ENCODE data around the gene WDR33.
"Not testable (repeated sequence)": the region's sequence is repeated elsewhere in the genome, so short reads cannot be mapped to it uniquely, and the experiment has no call there.

Gene WDR33

GRCh38 chr2:127840893-127841292 is 29.9 kb upstream of the WDR33 start:
- Histone ChIP-seq H3K4me1 (ENCODE audit: control insufficient read depth in 5 of 5, insufficient read depth in 5 of 5, low read length in 5 of 5) (no peaks in the 10 kb centered on the region), H3K27me3 (ENCODE audit: control insufficient read depth in 5 of 5, insufficient read depth in 4 of 5, low read length in 5 of 5) (no peaks in the 10 kb centered on the region)

GRCh38 chr2:127834951-127835350 is 24.0 kb upstream of the WDR33 start:
- no peak overlapping the region for H3K27ac ChIP-seq (ENCODE audit: low read depth, low read length)
- H3K27me3 ChIP-seq (ENCODE audit: control insufficient read depth in 5 of 5, insufficient read depth in 4 of 5, low read length in 5 of 5) = no peaks in the 10 kb centered on the region
- no peak overlapping the region for H3K9ac ChIP-seq (ENCODE audit: low read length in 5 of 5)

More at GRCh38 chr2:127840893-127841292, 29.9 kb upstream of the WDR33 start:
- no peak overlapping the region for H3K9ac ChIP-seq (ENCODE audit: low read length in 5 of 5)
- peaks cover 0 to 9% (median 0%) of the 10 kb centered on the region in 5 donors for H3K36me3 ChIP-seq (ENCODE audit: control insufficient read depth in 5 of 5, insufficient read depth in 5 of 5, low read length in 5 of 5)
- H3K9me3 ChIP-seq (ENCODE audit: control insufficient read depth in 5 of 5, low read length in 5 of 5) = no peaks in the 10 kb centered on the region
- H3K27ac ChIP-seq (ENCODE audit: low read depth, low read length) = no peak overlapping the region
- H3K4me3 ChIP-seq (ENCODE audit: low read depth in 1 of 5, low read length in 5 of 5) = no peak overlapping the region

GRCh38 chr2:127829845-127830246 is 18.9 kb upstream of the WDR33 start:
- Histone ChIP-seq H3K4me1 (ENCODE audit: control insufficient read depth in 5 of 5, insufficient read depth in 5 of 5, low read length in 5 of 5) (peaks cover 0 to 2% (median 0%) of the 10 kb centered on the region in 5 donors), H3K9me3 (ENCODE audit: control insufficient read depth in 5 of 5, low read length in 5 of 5) (no peaks in the 10 kb centered on the region), H3K36me3 (ENCODE audit: control insufficient read depth in 5 of 5, insufficient read depth in 5 of 5, low read length in 5 of 5) (no peaks in the 10 kb centered on the region), H3K9ac (ENCODE audit: low read length in 5 of 5) (no peak overlapping the region), H3K27me3 (ENCODE audit: control insufficient read depth in 5 of 5, insufficient read depth in 4 of 5, low read length in 5 of 5) (no peaks in the 10 kb centered on the region), H3K27ac (ENCODE audit: low read depth, low read length) (no peak overlapping the region), H3K4me3 (ENCODE audit: low read depth in 1 of 5, low read length in 5 of 5) (no peak overlapping the region)

More at GRCh38 chr2:127834951-127835350, 24.0 kb upstream of the WDR33 start:
- H3K4me3 ChIP-seq (ENCODE audit: low read depth in 1 of 5, low read length in 5 of 5) = no peak overlapping the region
- no peaks in the 10 kb centered on the region for H3K9me3 ChIP-seq (ENCODE audit: control insufficient read depth in 5 of 5, low read length in 5 of 5)
- H3K36me3 ChIP-seq (ENCODE audit: control insufficient read depth in 5 of 5, insufficient read depth in 5 of 5, low read length in 5 of 5) = no peaks in the 10 kb centered on the region
- H3K4me1 ChIP-seq (ENCODE audit: control insufficient read depth in 5 of 5, insufficient read depth in 5 of 5, low read length in 5 of 5) = no peaks in the 10 kb centered on the region

- not testable (repeated sequence) for H3K9me3 ChIP-seq (ENCODE audit: control insufficient read depth in 5 of 5, low read length in 5 of 5); H3K27me3 ChIP-seq (ENCODE audit: control insufficient read depth in 5 of 5, insufficient read depth in 4 of 5, low read length in 5 of 5); H3K4me1 ChIP-seq (ENCODE audit: control insufficient read depth in 5 of 5, insufficient read depth in 5 of 5, low read length in 5 of 5); H3K27ac ChIP-seq (ENCODE audit: low read depth, low read length); H3K4me3 ChIP-seq (ENCODE audit: low read depth in 1 of 5, low read length in 5 of 5); H3K9ac ChIP-seq (ENCODE audit: low read length in 5 of 5); H3K36me3 ChIP-seq (ENCODE audit: control insufficient read depth in 5 of 5, insufficient read depth in 5 of 5, low read length in 5 of 5)
Measured at GRCh38 chr2:127826708-127827107, 15.7 kb upstream of the WDR33 start.

GRCh38 chr2:127826047-127826446 is 15.1 kb upstream of the WDR33 start:
- no peak overlapping the region for H3K9ac ChIP-seq (ENCODE audit: low read length in 5 of 5)
- H3K4me1 ChIP-seq (ENCODE audit: control insufficient read depth in 5 of 5, insufficient read depth in 5 of 5, low read length in 5 of 5) = peaks cover 0 to 2% (median 0%) of the 10 kb centered on the region in 5 donors
- H3K36me3 ChIP-seq (ENCODE audit: control insufficient read depth in 5 of 5, insufficient read depth in 5 of 5, low read length in 5 of 5) = no peaks in the 10 kb centered on the region
- H3K27ac ChIP-seq (ENCODE audit: low read depth, low read length) = no peak overlapping the region
- H3K27me3 ChIP-seq (ENCODE audit: control insufficient read depth in 5 of 5, insufficient read depth in 4 of 5, low read length in 5 of 5) = no peaks in the 10 kb centered on the region
- no peak overlapping the region for H3K4me3 ChIP-seq (ENCODE audit: low read depth in 1 of 5, low read length in 5 of 5)
- peaks cover 0 to 5% (median 4%) of the 10 kb centered on the region in 5 donors for H3K9me3 ChIP-seq (ENCODE audit: control insufficient read depth in 5 of 5, low read length in 5 of 5)

- Histone ChIP-seq H3K27ac (ENCODE audit: low read depth, low read length) (no peak overlapping the region), H3K27me3 (ENCODE audit: control insufficient read depth in 5 of 5, insufficient read depth in 4 of 5, low read length in 5 of 5) (no peaks in the 10 kb centered on the region), H3K4me1 (ENCODE audit: control insufficient read depth in 5 of 5, insufficient read depth in 5 of 5, low read length in 5 of 5) (no peaks in the 10 kb centered on the region), H3K9me3 (ENCODE audit: control insufficient read depth in 5 of 5, low read length in 5 of 5) (peaks cover 9 to 23% (median 19%) of the 10 kb centered on the region in 5 donors), H3K9ac (ENCODE audit: low read length in 5 of 5) (no peak overlapping the region), H3K4me3 (ENCODE audit: low read depth in 1 of 5, low read length in 5 of 5) (no peak overlapping the region), H3K36me3 (ENCODE audit: control insufficient read depth in 5 of 5, insufficient read depth in 5 of 5, low read length in 5 of 5) (no peaks in the 10 kb centered on the region)
Measured at GRCh38 chr2:127820080-127820668, 9.2 kb upstream of the WDR33 start.

GRCh38 chr2:127818794-127819425 is 7.9 kb upstream of the WDR33 start:
- no peak overlapping the region for H3K27ac ChIP-seq (ENCODE audit: low read depth, low read length)

GRCh38 chr2:127818241-127818640 is 7.3 kb upstream of the WDR33 start:
- Histone ChIP-seq H3K4me3 (ENCODE audit: low read depth in 1 of 5, low read length in 5 of 5) (no peak overlapping the region), H3K36me3 (ENCODE audit: control insufficient read depth in 5 of 5, insufficient read depth in 5 of 5, low read length in 5 of 5) (no peaks in the 10 kb centered on the region), H3K9me3 (ENCODE audit: control insufficient read depth in 5 of 5, low read length in 5 of 5) (peaks cover 9 to 23% (median 19%) of the 10 kb centered on the region in 5 donors), H3K4me1 (ENCODE audit: control insufficient read depth in 5 of 5, insufficient read depth in 5 of 5, low read length in 5 of 5) (no peaks in the 10 kb centered on the region), H3K27me3 (ENCODE audit: control insufficient read depth in 5 of 5, insufficient read depth in 4 of 5, low read length in 5 of 5) (no peaks in the 10 kb centered on the region), H3K27ac (ENCODE audit: low read depth, low read length) (no peak overlapping the region), H3K9ac (ENCODE audit: low read length in 5 of 5) (no peak overlapping the region)

More at GRCh38 chr2:127818794-127819425, 7.9 kb upstream of the WDR33 start:
- Histone ChIP-seq H3K9me3 (ENCODE audit: control insufficient read depth in 5 of 5, low read length in 5 of 5) (peaks cover 9 to 23% (median 19%) of the 10 kb centered on the region in 5 donors), H3K36me3 (ENCODE audit: control insufficient read depth in 5 of 5, insufficient read depth in 5 of 5, low read length in 5 of 5) (no peaks in the 10 kb centered on the region), H3K9ac (ENCODE audit: low read length in 5 of 5) (no peak overlapping the region), H3K27me3 (ENCODE audit: control insufficient read depth in 5 of 5, insufficient read depth in 4 of 5, low read length in 5 of 5) (no peaks in the 10 kb centered on the region), H3K4me1 (ENCODE audit: control insufficient read depth in 5 of 5, insufficient read depth in 5 of 5, low read length in 5 of 5) (no peaks in the 10 kb centered on the region), H3K4me3 (ENCODE audit: low read depth in 1 of 5, low read length in 5 of 5) (no peak overlapping the region)

- Histone ChIP-seq H3K4me1 (ENCODE audit: control insufficient read depth in 5 of 5, insufficient read depth in 5 of 5, low read length in 5 of 5) (peaks cover 0 to 16% (median 13%) of the 10 kb centered on the region in 5 donors), H3K36me3 (ENCODE audit: control insufficient read depth in 5 of 5, insufficient read depth in 5 of 5, low read length in 5 of 5) (no peaks in the 10 kb centered on the region), H3K4me3 (ENCODE audit: low read depth in 1 of 5, low read length in 5 of 5) (no peak overlapping the region), H3K27ac (ENCODE audit: low read depth, low read length) (no peak overlapping the region), H3K9ac (ENCODE audit: low read length in 5 of 5) (no peak overlapping the region), H3K27me3 (ENCODE audit: control insufficient read depth in 5 of 5, insufficient read depth in 4 of 5, low read length in 5 of 5) (no peaks in the 10 kb centered on the region), H3K9me3 (ENCODE audit: control insufficient read depth in 5 of 5, low read length in 5 of 5) (peaks cover 0 to 6% (median 5%) of the 10 kb centered on the region in 5 donors)
Measured at GRCh38 chr2:127814677-127815076, 3.7 kb upstream of the WDR33 start.

GRCh38 chr2:127812441-127812840 is 1.5 kb upstream of the WDR33 start:
- not testable (repeated sequence) for H3K27me3 ChIP-seq (ENCODE audit: control insufficient read depth in 5 of 5, insufficient read depth in 4 of 5, low read length in 5 of 5); H3K4me3 ChIP-seq (ENCODE audit: low read depth in 1 of 5, low read length in 5 of 5); H3K27ac ChIP-seq (ENCODE audit: low read depth, low read length); H3K9ac ChIP-seq (ENCODE audit: low read length in 5 of 5); H3K9me3 ChIP-seq (ENCODE audit: control insufficient read depth in 5 of 5, low read length in 5 of 5); H3K36me3 ChIP-seq (ENCODE audit: control insufficient read depth in 5 of 5, insufficient read depth in 5 of 5, low read length in 5 of 5)
- H3K4me1 ChIP-seq (ENCODE audit: control insufficient read depth in 5 of 5, insufficient read depth in 5 of 5, low read length in 5 of 5) = peaks cover 2 to 31% (median 26%) of the 10 kb centered on the region in 5 donors

Data from subcutaneous abdominal adipose tissue (tissue), 5 donors.